K562 (cell line): ENCODE results near the gene TBXA2R. TPM values are rescaled to one million over a fixed set of nuclear protein-coding genes. Genes with fewer than 3 reads are reported as not detected.
A peak's percentile ranks its signal among the peaks of the same experiment; 100 is the strongest.

Experiments
- CREBBP ChIP-seq: IDR thresholded peaks from one replicate; pipeline ENCODE4 v1.6.1; 2012; ENCODE audit warnings: low read depth, mild to moderate bottlenecking, control low read depth, inconsistent platforms, low read length
- CTBP1 ChIP-seq: fragments of 450-650 bp; IDR thresholded peaks from 2 replicates; pipeline ENCODE4 v1.6.1; 2016; ENCODE audit warnings: borderline replicate concordance
- CUX1 ChIP-seq: fragments of 200-800 bp; sonication (Bioruptor generic); IDR thresholded peaks from 2 replicates; pipeline ENCODE4 v1.6.1; 2016; ENCODE audit warnings: missing genetic modification characterization, missing compliant biosample characterization
- GATAD2B ChIP-seq: fragments of 450-650 bp; IDR thresholded peaks from 2 replicates; pipeline ENCODE4 v1.6.1; 2017; ENCODE audit warnings: mild to moderate bottlenecking, borderline replicate concordance
- HDAC8 ChIP-seq: fragments of 450-650 bp; IDR thresholded peaks from 2 replicates; pipeline ENCODE4 v1.6.1; 2016; ENCODE audit warnings: mild to moderate bottlenecking, missing genetic modification characterization, moderate library complexity, missing compliant biosample characterization
- NFYB ChIP-seq: IDR thresholded peaks from 2 replicates; pipeline ENCODE4 v1.6.1; 2011; ENCODE audit warnings: mild to moderate bottlenecking, moderate library complexity; ENCODE audit not compliant: insufficient read length; ENCODE audit errors: extremely low read depth
- TARDBP ChIP-seq: fragments of 450-650 bp; IDR thresholded peaks from 2 replicates; pipeline ENCODE4 v1.6.1; 2016
- TSC22D4 ChIP-seq: fragments of 450-650 bp; IDR thresholded peaks from 2 replicates; pipeline ENCODE4 v1.6.1; 2016; ENCODE audit warnings: missing genetic modification characterization, missing biosample characterization, control low read depth
- ZNF280A ChIP-seq: fragments of 450-650 bp; IDR thresholded peaks from 2 replicates; pipeline ENCODE4 v1.6.1; 2018; ENCODE audit warnings: mild to moderate bottlenecking, low read depth; ENCODE audit not compliant: partially characterized antibody
- polyA plus RNA-seq, 8 experiments: library from polyadenylated mRNA; depleted of rRNA in 4 of 8; stranded (reverse) in 5 of 8; unstranded in 3 of 8; fragments of >200 nt; fragmentation: Nextera tagmentation in 2 of 8; fragmentation: Illumina TruSeq in 1 of 8; extraction: Ambion mirVana in 2 of 8; extraction: Trizol in 1 of 8; gene quantifications; 2 replicates each; pipeline versions ENCODE4 v1.2.1 to v1.2.3, GENCODE V29; 2011 to 2014; ENCODE audit warnings: inconsistent platforms in 1 of 8, missing spikeins in 1 of 8
- total RNA-seq, 7 experiments: library from RNA; depleted of rRNA in 6 of 7; stranded (reverse); fragments of >200 nt in 6 of 7; fragmentation: Illumina TruSeq in 2 of 7; extraction: Trizol in 2 of 7; gene quantifications; 2 replicates each; pipeline versions ENCODE4 v1.2.1 to v1.2.3, GENCODE V29; 2011 to 2021; ENCODE audit warnings: low replicate concordance in 1 of 7
- TF ChIP-seq, protein P1 (sequence below): fragments of 450-650 bp; formaldehyde crosslinking; IDR thresholded peaks from 2 replicates; pipeline ENCODE4 v1.4.0; 2022; ENCODE audit warnings: missing genetic modification characterization
- TF ChIP-seq, protein P2 (sequence below): fragments of 200-800 bp; sonication (Bioruptor generic); IDR thresholded peaks from 2 replicates; pipeline ENCODE4 v1.6.1; 2017; ENCODE audit warnings: missing genetic modification characterization, missing compliant biosample characterization
- TF ChIP-seq, protein P3 (sequence below): fragments of 450-650 bp; IDR thresholded peaks from 2 replicates; pipeline ENCODE4 v1.6.1; 2017; ENCODE audit warnings: antibody characterized with exemption, mild to moderate bottlenecking

TBXA2R gene
- total and polyA plus RNA-seq, 9 of the 15 experiments (the other 6 are each of a cell fraction or from before 2014, with no cell fraction given), result 1.5 to 24.0 (median 2.8) TPM

- TF ChIP-seq, protein P1, sequence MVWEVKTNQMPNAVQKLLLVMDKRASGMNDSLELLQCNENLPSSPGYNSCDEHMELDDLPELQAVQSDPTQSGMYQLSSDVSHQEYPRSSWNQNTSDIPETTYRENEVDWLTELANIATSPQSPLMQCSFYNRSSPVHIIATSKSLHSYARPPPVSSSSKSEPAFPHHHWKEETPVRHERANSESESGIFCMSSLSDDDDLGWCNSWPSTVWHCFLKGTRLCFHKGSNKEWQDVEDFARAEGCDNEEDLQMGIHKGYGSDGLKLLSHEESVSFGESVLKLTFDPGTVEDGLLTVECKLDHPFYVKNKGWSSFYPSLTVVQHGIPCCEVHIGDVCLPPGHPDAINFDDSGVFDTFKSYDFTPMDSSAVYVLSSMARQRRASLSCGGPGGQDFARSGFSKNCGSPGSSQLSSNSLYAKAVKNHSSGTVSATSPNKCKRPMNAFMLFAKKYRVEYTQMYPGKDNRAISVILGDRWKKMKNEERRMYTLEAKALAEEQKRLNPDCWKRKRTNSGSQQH (CRISPR knock-in tag), result no peak
- TF ChIP-seq HDAC8, result no peak
- no peak for TF ChIP-seq TARDBP
- no peak for TF ChIP-seq TSC22D4 (tag)
- TF ChIP-seq, protein P2, sequence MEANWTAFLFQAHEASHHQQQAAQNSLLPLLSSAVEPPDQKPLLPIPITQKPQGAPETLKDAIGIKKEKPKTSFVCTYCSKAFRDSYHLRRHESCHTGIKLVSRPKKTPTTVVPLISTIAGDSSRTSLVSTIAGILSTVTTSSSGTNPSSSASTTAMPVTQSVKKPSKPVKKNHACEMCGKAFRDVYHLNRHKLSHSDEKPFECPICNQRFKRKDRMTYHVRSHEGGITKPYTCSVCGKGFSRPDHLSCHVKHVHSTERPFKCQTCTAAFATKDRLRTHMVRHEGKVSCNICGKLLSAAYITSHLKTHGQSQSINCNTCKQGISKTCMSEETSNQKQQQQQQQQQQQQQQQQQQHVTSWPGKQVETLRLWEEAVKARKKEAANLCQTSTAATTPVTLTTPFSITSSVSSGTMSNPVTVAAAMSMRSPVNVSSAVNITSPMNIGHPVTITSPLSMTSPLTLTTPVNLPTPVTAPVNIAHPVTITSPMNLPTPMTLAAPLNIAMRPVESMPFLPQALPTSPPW, result peak; percentile 67
- no peak for TF ChIP-seq CUX1
- TF ChIP-seq NFYB, result no peak
- TF ChIP-seq, protein P3, sequence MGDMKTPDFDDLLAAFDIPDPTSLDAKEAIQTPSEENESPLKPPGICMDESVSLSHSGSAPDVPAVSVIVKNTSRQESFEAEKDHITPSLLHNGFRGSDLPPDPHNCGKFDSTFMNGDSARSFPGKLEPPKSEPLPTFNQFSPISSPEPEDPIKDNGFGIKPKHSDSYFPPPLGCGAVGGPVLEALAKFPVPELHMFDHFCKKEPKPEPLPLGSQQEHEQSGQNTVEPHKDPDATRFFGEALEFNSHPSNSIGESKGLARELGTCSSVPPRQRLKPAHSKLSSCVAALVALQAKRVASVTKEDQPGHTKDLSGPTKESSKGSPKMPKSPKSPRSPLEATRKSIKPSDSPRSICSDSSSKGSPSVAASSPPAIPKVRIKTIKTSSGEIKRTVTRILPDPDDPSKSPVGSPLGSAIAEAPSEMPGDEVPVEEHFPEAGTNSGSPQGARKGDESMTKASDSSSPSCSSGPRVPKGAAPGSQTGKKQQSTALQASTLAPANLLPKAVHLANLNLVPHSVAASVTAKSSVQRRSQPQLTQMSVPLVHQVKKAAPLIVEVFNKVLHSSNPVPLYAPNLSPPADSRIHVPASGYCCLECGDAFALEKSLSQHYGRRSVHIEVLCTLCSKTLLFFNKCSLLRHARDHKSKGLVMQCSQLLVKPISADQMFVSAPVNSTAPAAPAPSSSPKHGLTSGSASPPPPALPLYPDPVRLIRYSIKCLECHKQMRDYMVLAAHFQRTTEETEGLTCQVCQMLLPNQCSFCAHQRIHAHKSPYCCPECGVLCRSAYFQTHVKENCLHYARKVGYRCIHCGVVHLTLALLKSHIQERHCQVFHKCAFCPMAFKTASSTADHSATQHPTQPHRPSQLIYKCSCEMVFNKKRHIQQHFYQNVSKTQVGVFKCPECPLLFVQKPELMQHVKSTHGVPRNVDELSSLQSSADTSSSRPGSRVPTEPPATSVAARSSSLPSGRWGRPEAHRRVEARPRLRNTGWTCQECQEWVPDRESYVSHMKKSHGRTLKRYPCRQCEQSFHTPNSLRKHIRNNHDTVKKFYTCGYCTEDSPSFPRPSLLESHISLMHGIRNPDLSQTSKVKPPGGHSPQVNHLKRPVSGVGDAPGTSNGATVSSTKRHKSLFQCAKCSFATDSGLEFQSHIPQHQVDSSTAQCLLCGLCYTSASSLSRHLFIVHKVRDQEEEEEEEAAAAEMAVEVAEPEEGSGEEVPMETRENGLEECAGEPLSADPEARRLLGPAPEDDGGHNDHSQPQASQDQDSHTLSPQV, result peak; percentile 88
- TF ChIP-seq CTBP1, result no peak
- TF ChIP-seq CREBBP, result no peak
- TF ChIP-seq GATAD2B, result no peak
- no peak for TF ChIP-seq ZNF280A
Observed at GRCh38 chr19:3608750-3609322, 2.2 kb upstream of the TBXA2R start (continued).
